ENCODE measurements around the gene TIGD4. TPM values are rescaled to one million over a fixed set of nuclear protein-coding genes. Genes with fewer than 3 reads are reported as not detected.

The TIGD4 gene
- total RNA-seq, 2 experiments from 2014 or later = 0.27 to 0.47 TPM

- Mint-ChIP-seq H3K36me3 (ENCODE audit: low read depth) (peaks cover 25% of the 10 kb centered on the region), H3K4me3 (no peak overlapping the region), H3K9me3 (peaks cover 17% of the 10 kb centered on the region), H3K4me1 (ENCODE audit: low read depth) (peaks cover 12% of the 10 kb centered on the region), H3K27ac (no peak overlapping the region), H3K27me3 (no peaks in the 10 kb centered on the region)
- ChIA-PET POLR2A (no interaction called here), CTCF (no interaction called here)
- DNase-seq (no peak), ATAC-seq (no peak)
- TF ChIP-seq, protein P1, sequence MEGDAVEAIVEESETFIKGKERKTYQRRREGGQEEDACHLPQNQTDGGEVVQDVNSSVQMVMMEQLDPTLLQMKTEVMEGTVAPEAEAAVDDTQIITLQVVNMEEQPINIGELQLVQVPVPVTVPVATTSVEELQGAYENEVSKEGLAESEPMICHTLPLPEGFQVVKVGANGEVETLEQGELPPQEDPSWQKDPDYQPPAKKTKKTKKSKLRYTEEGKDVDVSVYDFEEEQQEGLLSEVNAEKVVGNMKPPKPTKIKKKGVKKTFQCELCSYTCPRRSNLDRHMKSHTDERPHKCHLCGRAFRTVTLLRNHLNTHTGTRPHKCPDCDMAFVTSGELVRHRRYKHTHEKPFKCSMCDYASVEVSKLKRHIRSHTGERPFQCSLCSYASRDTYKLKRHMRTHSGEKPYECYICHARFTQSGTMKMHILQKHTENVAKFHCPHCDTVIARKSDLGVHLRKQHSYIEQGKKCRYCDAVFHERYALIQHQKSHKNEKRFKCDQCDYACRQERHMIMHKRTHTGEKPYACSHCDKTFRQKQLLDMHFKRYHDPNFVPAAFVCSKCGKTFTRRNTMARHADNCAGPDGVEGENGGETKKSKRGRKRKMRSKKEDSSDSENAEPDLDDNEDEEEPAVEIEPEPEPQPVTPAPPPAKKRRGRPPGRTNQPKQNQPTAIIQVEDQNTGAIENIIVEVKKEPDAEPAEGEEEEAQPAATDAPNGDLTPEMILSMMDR (IDR thresholded peaks at IDR 0.05) = no peak
- intact Hi-C loops (cut with micrococcal nuclease) = no loop called here
Measured at GRCh38 chr4:152820073-152820472, 40.5 kb upstream of the TIGD4 start.

DNA sequence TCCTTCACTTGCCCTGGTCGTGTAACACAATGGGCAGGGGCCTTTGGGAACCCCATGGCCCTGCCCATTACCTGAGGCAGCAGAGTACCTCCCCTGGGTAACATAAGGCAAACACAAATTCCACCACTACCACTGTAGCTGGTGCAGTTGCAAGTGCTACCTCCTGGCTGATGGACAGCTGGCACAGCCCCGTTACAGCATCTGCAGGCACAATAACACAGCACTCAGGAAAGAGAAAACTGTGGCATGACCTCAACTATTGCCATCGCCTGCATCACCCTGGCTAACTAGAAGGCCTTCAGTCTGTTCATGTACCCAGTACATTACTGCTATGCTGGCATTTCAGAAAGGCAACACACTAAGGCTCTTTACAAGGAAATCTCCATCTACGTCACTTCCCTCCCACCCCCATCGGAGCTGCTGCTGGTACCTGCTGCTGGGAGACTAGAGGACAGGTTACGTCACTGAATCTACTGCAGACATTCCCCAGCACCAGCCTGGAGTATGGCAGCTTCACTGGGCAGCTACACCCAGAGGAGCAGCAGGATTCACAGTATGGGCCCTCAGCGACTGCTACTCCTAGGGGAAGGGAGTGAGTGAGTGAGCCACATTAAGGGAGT is 39.6 kb upstream of the TIGD4 start:
- intact Hi-C loops (cut with micrococcal nuclease) = no loop called here
- H3K4me3 Mint-ChIP-seq = no peak overlapping the region
- H3K4me1 Mint-ChIP-seq (ENCODE audit: low read depth) = peaks cover 12% of the 10 kb centered on the region
- no peak for ATAC-seq
- no peak overlapping the region for H3K27ac Mint-ChIP-seq
- ChIA-PET POLR2A (no interaction called here), CTCF (no interaction called here)
- peaks cover 14% of the 10 kb centered on the region for H3K9me3 Mint-ChIP-seq
- H3K27me3 Mint-ChIP-seq = no peaks in the 10 kb centered on the region
- TF ChIP-seq, protein P1 (IDR thresholded peaks at IDR 0.05) = no peak
- H3K36me3 Mint-ChIP-seq (ENCODE audit: low read depth) = peaks cover 32% of the 10 kb centered on the region
- no peak for DNase-seq

GRCh38 chr4:152817331-152817730 is 37.8 kb upstream of the TIGD4 start:
- POLR2A ChIA-PET = no interaction called here
- DNase-seq = no peak
- intact Hi-C loops (cut with micrococcal nuclease) = no loop called here
- Mint-ChIP-seq H3K4me1 (ENCODE audit: low read depth) (peaks cover 12% of the 10 kb centered on the region), H3K27ac (no peak overlapping the region), H3K27me3 (no peaks in the 10 kb centered on the region), H3K36me3 (ENCODE audit: low read depth) (peaks cover 46% of the 10 kb centered on the region), H3K4me3 (no peak overlapping the region), H3K9me3 (peaks cover 20% of the 10 kb centered on the region)
- TF ChIP-seq, protein P1 (IDR thresholded peaks at IDR 0.05) = no peak
- no peak for ATAC-seq
- CTCF ChIA-PET = interaction anchor here (0.8 kb wide), 1 partner anchor 265 kb away, joined by 3 read pairs; no protein-coding TSS in a partner anchor

DNA sequence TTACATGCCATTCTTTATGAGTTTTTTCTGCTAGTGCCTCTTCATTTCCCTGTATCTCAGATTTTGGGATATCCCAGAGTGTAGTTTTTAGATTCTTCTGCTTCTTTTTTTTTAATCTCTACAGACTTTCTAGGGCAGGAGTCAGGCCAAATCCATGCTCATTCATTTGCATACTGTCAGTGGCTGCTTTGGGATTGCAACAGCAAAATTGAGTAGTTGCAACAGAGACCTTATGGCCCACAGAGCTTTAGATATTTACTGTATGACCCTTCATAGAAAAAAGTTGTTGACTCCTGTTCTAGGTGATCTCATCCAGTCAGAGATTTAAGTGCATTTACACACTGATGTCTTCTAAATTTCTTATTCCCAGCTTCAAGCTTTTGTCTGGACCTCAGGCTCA is 35.5 kb upstream of the TIGD4 start:
- ChIA-PET POLR2A (no interaction called here), CTCF (interaction anchor here (1.7 kb wide), 1 partner anchor 14 kb away, joined by 4 read pairs; no protein-coding TSS in a partner anchor)
- H3K27ac Mint-ChIP-seq = no peak overlapping the region
- ATAC-seq (no peak), DNase-seq (no peak)
- intact Hi-C loops (cut with micrococcal nuclease) = no loop called here
- peaks cover 59% of the 10 kb centered on the region for H3K36me3 Mint-ChIP-seq (ENCODE audit: low read depth)
- H3K27me3 Mint-ChIP-seq = no peaks in the 10 kb centered on the region
- H3K4me3 Mint-ChIP-seq = no peak overlapping the region
- H3K9me3 Mint-ChIP-seq = peaks cover 19% of the 10 kb centered on the region
- TF ChIP-seq, protein P1 (IDR thresholded peaks at IDR 0.05) = no peak
- H3K4me1 Mint-ChIP-seq (ENCODE audit: low read depth) = peaks cover 12% of the 10 kb centered on the region

- Mint-ChIP-seq H3K9me3 (peaks cover 16% of the 10 kb centered on the region), H3K4me1 (ENCODE audit: low read depth) (peaks cover 22% of the 10 kb centered on the region), H3K36me3 (ENCODE audit: low read depth) (peaks cover 46% of the 10 kb centered on the region), H3K4me3 (no peak overlapping the region), H3K27ac (no peak overlapping the region), H3K27me3 (no peaks in the 10 kb centered on the region)
- ATAC-seq (no peak), DNase-seq (no peak)
- TF ChIP-seq, protein P1 (IDR thresholded peaks at IDR 0.05) = no peak
- POLR2A ChIA-PET = no interaction called here
- CTCF ChIA-PET = no interaction called here
- intact Hi-C loops (cut with micrococcal nuclease) = no loop called here
Measured at GRCh38 chr4:152810715-152811287, 31.3 kb upstream of the TIGD4 start.
